ENCODE data around the gene APCDD1.

The APCDD1 gene

DNA sequence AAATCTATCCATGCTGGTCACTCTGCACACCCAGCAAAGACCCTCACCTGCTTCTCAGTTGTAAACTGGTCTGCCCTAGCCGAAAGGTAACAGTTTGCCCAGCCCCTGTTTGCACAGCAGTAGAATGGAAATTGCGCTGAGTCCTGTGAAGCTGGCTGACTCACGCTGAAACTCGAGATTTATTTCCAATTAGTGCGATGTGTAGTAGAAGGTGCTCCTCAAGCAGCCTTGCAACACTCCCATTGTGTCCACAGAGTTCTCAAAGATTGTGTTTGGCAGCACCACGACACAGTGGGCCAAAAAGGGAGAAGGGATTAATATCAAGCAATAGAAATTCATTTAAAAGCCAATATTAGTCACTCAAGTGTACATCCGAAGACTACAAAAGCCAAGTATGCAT lies 21.7 kb upstream of the APCDD1 start:
- no peak for DNase-seq (ENCODE audit: low read depth)

DNA sequence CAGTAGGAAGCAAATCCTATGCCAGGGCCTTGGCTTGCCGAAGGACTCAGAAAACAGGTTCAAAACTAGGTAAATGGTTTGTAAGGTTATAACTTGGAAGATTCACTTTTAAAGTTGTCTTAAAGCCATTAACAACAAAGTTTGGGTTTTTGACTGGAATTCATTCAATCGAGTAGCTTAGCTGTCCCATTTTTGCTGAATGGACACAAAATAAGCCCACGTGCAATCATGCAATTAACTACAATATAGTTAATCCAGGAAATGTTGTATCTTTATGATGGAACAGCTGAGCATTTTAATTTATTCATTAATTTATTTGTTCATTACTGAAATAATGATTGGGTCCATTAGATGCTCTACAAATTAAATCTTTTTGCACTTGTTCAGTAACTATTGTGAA lies 18.3 kb upstream of the APCDD1 start:
- DNase-seq (ENCODE audit: low read depth), result no peak

DNA sequence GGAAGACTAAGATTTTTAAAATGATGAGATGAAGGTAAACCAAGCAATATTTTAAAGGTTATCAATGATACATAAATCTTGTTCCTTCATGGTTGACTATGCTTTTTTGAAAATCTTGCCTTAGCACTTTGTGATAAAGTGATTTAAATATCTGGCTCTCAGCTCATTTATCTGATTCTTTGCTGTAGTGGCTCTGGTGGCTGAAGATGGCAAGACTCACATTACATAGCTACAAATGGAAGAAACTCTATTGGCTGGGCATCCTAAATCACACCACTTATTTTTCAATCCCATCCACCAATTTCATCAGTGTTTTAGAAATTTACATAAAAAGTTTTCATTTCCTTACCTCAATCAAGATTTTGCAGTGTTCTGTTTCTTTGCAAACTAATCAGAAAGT lies 16.6 kb upstream of the APCDD1 start:
- DNase-seq (ENCODE audit: low read depth), result no peak

DNA sequence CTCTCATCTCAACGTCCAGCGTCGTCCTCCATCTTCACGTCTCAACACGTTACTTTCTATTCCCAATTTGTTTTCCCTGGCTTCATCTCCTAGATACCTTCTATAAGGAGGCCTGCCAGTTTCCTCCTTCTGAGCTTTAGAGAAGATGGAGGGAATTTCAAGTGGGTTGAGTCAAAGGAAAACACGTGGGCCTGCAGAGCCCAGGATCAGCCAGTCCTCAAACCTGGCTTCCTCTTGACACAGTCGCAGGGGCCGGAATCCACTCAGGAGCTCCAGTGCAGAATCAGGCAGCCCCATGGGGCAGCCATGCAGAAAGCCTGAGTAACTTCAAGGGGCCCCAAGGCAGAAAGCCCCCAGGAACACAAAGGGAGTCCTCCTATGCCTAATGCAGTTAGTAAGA lies 14.5 kb upstream of the APCDD1 start:
- DNase-seq (ENCODE audit: low read depth), result no peak

DNA sequence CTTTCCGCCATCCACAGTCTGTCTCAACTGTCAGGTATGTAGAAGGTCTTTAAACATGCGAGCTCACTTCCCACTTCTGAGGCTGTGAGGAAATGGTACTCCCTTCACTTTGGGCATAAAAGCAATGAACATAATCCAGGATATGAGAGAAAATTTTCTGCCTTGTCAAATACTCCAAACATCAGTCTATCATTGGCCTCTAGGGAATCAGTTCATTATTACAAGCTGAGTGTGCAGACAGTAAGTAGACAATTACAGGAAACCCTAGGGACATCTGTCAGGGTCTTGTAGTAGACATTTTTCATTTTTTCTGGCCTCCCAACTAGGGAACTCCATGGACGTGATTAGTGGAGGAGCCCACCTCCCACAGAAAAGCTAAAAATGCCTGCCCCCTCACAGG lies 13.6 kb upstream of the APCDD1 start:
- DNase-seq (ENCODE audit: low read depth), result no peak

DNA sequence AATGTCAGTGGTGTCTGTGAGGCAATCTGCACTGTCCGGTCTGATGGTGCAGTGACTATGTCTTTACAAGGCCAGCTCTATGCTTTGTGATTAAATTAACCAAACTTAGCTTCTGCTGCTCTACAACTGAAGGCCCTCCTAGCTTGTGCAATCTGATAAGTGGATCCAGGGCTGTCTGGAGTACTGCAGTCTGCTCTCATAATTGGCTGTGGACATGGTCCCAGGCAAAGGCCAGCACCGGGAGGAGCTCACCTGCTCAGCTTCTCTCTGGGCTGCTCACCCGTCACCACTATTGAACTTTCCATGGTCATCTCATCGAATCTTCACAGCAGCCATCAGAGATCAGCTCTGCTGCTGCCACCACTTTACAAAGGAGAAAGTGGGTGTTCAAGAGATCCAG lies 13.0 kb upstream of the APCDD1 start:
- DNase-seq (ENCODE audit: low read depth), result no peak

DNA sequence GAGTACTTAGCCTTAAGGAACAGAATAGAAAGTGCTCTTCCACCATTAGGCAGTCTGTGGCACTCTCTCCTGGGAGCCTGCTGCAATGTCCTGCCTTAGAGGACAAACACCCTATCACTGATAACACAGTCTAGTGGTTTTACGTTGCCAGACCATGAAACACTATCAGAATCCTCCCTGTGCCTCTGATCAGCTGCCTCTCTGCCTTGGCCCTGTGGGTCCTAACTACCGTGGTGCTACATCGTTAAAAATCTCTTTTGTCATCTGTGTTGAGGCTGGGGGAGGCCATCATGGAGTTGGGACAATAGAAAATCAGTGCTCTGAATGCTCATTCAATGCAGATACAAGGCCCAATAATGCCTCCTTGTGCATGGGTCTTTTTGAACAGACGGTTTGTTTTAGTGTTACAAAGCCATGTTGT lies 11.9 kb upstream of the APCDD1 start:
- no peak for DNase-seq (ENCODE audit: low read depth)

DNA sequence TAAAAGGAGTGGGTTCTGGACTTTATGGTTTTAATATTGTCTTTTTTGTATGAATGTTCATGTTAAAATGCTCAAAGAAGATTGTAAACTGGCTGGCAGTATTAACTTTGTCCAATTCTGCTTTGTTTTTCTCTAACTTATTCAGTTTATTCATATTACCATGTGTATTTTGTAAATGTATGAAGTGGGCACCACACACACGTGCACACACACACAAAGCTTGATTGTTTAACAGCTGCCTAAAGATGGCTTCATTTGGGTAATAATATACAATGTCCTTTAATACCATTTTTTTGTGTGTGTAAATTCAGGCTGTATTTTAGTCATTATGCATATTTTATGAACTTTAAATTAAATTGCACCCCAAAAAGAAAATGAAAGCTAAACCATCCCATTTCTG lies 11.4 kb upstream of the APCDD1 start:
- DNase-seq (ENCODE audit: low read depth), result no peak

DNA sequence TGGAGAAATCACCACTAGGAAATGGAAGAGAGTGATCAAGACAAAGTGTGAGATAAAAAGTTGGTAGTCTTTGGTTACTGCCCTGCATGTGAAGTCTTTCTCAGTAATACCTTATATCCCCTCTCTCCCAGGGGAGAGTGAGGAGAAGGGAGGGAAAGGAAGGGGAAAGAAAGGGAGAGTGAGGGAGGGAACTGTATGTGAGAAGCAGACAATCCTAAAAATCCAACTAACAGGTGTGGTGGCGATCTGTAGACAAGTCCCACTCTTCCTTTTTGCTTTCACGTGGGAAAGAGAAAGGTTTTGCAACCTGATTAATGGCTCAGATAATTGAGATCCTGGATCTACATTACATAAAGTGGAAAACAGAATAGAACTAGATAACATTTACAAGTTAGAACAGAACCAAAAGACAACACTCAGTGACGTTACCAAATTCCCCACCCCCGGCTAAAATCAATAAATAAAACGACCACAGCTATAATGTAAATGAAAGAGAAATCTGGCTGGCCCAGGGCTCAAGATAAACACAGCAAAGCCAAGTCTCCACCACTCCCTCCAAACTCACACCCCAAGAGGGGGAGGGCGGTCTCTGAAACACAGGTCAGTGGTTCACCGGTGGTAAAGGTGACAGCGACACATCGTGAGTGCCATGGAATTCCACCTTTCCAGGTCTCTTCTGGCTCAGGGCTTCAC lies 10.0 kb upstream of the APCDD1 start:
- no peak for DNase-seq (ENCODE audit: low read depth)

DNA sequence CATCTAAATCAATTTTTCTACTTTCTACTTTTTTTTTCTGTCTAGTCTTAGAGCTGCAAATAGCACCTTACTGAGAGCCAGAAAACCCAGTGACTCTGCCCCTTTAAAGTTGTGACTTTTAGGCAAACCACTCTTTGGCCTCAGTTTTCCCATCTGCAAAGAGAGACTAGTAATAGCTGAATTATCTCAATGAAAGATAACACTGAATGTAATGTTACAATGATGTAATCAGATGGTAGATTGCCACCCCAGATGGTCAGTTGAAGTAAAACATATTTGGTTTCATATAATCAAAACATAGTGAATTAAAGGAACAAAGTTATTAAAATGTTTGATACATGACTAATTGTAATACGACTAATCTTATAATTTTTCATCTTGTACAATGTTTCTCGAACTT lies 5.0 kb upstream of the APCDD1 start:
- no peak for DNase-seq (ENCODE audit: low read depth)

DNA sequence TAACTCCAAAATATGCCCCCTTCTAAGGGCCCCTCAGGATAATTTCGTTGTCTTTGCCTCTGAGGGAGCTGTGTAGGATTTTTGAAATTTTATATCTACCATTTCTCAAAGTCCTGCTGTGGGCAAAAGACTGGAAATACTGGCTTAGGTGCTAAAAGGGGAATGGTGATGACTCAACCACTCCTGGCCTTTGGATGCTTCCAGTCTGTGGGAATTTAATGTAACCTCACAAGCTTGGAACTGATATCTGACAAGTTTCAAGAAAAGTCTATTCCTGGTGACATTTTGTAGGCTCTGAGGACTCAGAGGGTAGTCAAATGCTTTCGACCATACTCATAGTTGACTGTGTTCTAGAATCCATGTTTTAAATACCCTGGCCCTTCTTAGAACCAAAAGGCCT lies 3.4 kb upstream of the APCDD1 start:
- DNase-seq (ENCODE audit: low read depth), result no peak

DNA sequence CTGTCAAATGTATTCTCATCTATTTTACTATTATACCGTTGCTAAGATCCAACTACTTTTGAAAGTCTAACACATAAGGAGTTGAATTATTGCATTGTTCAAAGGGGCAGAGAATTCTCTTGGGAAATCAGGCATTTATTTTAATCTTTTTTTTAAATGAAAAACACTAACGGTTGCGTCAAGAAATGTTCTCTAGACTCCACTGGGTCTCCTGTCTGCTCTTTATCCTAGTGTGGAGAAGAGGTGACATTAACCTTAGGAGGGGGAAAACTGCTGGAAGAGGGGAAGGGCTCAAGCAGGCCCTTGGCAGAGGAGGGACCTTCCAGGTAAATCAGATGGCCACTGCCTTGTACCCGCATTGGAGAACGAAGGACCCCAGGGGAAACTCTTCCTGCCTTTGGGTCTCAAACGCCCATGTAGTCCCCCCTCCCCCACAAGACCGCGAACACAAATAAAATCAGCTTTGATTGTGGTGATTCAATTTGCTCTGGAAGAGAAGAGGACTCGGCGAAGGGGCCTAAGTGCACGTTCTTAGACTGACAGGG lies 1.1 kb upstream of the APCDD1 start:
- no peak for DNase-seq (ENCODE audit: low read depth)

DNA sequence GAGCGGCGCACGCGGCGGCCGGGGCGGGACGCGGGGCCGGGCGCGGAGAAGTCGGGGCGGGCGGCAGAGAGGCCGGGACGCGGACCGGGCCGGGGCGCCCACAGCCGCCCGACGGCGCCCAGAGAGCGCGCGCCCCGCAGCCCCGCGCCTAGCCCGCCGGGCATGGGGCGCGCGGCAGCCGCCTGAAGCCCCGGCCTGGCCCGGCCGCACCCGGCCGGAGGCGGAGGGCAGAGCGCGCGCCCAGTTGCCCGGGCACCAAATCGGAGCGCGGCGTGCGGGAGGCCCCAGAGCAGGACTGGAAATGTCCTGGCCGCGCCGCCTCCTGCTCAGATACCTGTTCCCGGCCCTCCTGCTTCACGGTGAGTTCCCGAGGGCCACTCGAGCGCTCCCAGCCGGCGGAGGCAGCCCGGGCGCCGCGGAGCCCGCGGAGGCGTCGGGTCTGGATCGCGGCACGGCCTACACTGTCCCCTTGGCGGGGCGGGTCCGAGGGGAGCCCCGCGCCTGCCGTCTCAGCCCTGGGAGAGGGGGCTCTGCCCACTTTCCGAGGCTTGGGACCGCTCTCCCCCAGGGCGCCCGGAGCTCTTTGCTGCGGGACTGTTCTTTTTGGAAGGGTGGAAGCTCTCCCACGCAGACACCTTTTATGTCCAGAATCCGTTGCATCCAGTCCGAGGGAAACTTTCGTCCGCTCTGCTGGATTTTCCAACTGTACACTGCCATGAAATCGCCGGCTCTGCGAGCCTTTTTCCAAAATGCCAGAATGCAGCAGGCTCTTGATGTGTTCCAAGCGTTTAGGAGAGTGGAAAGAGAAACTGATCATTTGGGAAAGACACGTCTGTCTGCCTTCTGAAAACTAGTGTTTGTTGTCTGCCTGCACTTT lies 484 bp downstream of the APCDD1 start:
- no peak for DNase-seq (ENCODE audit: low read depth)

DNA sequence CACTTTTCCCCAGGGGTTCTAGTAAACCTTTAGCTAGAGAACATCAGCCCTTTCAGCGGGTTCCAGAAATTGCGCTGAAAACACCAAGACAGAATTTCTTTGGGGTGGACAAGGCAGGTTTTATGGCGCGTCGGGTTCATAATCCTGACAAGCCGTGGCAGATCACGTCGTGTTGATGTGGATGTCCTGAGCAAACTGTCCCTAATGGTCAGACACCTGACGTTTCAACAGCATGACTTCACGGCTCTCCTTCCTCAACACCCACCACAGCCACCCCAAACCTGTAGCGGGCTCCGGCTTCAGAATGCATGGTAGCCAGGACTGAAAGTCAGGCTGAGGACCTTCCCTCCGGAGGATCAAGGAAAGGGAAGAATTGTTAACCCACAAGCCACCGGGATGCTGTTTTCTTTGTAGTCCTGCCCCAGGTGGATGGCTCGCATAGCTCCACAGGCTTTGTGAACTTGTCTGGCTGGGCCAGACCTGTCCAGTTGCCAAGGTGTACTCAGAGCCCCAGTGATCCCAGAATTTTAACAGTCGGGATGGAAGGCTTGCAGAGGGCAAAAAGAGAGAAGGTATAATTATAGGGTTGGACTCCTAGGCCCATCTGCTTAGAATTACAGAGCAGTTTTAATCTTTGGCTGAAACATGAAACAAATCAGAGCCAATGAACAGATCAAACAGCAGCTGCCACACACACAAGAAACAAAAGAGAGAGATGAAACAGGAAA lies 1.5 kb downstream of the APCDD1 start:
- DNase-seq (ENCODE audit: low read depth), result no peak

DNA sequence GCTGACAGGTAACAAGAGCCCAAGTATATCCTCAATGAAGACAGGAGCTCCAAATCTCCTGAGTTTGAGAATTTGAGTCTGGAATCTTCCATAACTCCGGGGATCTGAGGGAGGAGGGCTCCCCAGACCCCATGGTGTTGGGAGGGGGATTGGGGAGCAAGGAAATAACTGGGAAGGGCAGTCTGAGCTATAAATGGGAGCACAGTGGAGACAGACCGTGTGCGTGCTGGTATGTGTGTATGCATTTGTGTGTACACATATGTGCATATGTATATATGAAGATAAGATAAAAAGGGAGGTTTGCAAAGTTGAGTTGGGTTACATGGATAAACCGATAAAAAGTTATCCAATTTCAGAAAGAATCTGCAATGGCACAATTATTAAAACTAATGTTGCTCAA lies 2.3 kb downstream of the APCDD1 start:
- no peak for DNase-seq (ENCODE audit: low read depth)

DNA sequence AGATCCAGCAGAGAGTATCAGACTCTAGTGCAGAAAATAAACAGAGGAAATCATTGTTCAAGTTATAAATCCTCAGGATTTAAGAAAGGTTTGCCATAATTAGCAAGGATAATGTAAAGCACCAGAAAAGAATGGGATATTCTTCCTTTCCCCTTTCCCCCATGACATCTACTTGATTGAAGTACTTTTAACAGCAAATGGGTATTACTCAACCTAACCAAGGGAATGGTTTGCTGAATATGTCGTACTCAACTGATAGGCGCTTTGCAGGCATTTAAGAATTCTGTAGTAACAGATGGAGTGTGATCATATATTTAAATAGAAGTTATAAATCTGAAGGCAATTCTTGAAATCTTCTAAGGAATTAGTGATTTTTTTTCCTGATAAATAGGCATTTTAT lies 2.7 kb downstream of the APCDD1 start:
- DNase-seq (ENCODE audit: low read depth), result no peak

DNA sequence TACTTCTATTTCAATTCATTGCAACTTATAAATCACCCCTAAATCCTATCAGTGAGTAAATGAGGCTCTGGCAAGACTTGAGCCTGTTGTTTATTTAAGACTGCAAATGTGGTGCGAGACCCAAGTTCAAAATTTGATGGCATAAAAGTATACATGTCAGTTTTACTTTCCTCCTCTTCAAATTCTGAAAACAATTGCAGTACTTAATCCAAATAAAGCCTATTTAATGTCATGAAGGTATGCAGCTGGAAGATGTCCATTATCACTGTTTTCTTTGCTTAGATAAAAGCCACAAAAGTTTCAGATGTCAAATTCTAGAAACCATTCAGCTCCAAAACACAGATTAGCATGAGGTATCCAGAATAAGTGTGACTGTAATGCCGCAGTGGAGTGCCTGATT lies 3.3 kb downstream of the APCDD1 start:
- DNase-seq (ENCODE audit: low read depth), result no peak

DNA sequence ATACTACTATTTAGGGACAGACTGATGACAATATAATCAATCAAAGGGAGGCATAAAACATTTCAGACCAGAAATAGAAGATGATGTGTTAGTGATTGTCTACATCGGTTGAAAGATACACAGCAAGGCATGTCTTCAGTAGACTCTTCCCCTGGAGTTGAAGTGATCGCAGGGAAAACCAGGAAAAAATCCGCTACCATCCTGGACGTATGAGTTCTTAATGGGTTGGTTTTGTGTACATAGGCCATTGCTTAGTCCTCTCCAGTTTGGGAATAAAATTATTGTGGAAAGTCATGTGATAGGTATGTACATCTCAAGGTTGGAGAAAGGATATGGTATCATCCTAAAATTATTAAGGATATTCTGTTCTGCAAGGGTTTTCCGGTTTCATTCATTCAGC lies 4.3 kb downstream of the APCDD1 start:
- no peak for DNase-seq (ENCODE audit: low read depth)

DNA sequence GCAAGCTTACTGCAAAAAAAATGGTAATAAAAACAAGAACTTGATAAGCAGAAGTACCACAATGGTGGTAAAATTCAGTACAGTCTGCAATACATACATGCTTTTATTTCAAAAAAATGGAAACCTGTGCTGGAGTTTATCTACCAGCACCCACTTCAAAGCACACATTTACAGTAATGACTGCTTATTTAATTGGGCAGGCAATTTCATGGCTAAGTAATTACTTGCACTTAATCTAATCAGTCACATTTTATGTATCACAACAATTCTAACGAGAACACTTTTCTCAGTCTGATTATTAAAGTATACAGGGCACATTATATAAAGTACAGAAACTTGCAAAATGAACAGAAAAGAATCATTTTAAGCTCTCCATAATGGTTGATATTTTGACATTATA lies 5.2 kb downstream of the APCDD1 start:
- DNase-seq (ENCODE audit: low read depth), result no peak

DNA sequence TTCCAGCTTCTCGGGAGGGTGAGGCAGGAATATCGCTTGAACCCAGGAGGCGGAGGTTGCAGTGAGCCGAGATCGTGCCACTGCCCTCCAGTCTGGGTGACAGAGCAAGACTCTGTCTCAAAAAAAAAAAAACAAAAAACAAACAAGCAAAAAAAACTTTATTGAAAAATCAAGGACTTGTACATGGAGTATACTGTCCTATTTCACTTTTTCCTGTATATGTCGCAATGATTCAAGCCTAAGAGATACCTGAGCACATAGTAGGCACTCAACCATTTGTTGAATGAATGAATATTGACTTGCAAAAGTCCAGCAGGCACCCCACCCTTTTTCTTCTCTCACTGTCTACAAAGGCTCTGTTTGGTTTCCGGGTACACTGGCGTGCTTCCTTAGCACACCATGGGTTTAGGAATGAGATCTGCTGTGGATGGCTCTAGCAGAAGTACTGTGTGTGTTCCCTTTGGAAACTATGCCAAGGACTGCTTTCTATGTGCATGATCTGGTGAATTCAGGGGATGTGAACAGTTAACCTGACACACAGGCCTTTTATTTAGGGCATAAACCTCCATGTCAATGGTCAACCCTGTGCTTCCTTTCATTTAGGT lies 6.1 kb downstream of the APCDD1 start:
- no peak for DNase-seq (ENCODE audit: low read depth)

DNA sequence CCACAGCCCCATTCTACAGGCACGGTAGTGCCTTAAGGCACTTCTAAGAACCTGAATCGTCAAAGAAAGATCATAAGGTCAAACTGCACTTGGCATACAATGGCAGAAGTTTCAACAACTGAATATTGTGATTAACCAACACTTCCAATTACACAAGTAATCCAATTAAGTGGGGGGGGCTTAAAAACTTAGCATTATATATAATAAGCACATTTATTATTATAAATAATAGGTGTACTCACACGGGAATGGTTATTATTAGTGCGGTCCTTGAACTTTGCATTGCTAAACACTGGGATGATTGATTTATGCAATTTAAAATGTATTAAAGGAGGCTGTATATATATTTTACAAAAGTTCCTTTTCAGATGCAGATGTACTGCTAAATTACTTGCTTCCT lies 7.6 kb downstream of the APCDD1 start:
- no peak for DNase-seq (ENCODE audit: low read depth)

DNA sequence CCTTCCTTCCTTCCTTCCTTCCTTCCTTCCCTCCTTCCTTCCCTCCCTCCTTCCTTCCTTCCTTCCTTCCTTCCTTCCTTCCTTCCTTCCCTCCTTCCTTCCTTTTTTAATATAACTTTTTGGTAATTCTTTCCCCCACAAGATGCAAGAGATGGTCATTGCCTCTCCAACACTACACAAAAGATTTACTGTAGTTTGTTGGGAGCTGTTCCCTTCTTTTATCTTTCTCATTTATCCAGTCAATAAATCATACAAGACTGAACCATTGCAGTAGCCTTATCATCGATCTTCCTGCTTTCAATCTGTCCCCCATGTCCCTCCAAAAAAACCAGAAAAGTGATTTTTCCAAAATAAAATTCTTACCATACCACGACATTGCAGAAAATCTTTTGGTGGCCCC lies 8.2 kb downstream of the APCDD1 start:
- no peak for DNase-seq (ENCODE audit: low read depth)
